ENCODE measurements around the gene SMG1. TPM values are rescaled to one million over a fixed set of nuclear protein-coding genes. Genes with fewer than 3 reads are reported as not detected.
"Not testable (repeated sequence)": the region's sequence is repeated elsewhere in the genome, so short reads cannot be mapped to it uniquely, and the experiment has no call there.

The SMG1 gene
- total RNA-seq = 100 to 1,000 TPM; 226 to 304 TPM

DNA sequence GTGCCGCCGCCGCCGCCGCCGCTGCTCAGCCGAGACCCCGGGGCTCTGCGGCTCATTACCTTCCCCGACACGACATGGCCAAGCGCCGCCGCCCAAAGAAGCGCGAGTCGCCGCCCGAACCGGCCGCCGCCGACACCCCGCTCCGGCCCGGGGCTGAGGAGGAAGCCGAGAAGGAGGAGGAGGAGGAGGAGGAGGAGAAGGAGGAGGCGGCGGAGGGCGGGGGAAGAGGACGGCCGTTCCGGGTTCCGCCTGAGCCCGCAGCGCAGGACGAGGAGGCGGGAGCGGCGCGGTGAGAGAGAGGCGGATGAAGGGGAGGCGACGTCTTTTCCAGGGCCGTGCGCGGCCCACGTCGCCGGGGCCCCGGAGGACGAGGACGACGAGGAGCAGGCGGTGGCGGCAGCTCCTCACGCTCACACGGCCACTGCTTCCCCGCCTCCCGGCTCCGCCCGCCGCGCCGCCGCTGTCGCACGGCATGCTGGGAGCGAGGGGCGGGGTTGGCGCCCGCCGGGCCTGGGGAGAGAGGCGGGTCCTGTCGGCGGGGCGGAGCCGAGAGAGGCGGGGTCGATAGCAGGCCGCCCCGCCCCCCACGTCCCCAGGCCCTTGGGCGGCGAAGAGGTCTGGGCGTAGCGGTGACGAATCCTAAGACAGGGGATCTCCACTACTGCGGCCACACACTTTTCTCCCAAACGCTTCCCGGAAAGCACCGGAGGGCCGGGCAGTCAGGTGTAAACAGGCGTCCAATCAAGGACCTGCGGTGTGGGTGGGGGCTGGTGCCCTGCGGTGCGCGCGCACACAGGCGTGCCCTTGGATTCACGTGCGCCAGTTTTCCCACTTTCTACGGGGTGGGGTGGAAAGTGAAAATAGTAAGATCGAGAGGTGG is at the start of gene SMG1:
TSS of gene SMG1 (minus strand) at position 423 of the 880 bp plus-strand sequence. CDS start at position 56, 367 bp downstream.
- H3K27me3 Mint-ChIP-seq, H3K9me3 Mint-ChIP-seq, H3K36me3 Mint-ChIP-seq: not testable (repeated sequence)
- H3K4me1 Mint-ChIP-seq (ENCODE audit: low read depth in 2 of 2) = peaks cover 19 to 32% of the 10 kb centered on the region in 2 donors
- peak; percentile 96 for ATAC-seq
- H3K27ac Mint-ChIP-seq = peak within 1 kb of the TSS; percentile 89 to 98
- H3K4me3 Mint-ChIP-seq = peak within 1 kb of the TSS; percentile 93
- DNase-seq (ENCODE audit: low spot score) = peak; percentile 99

DNA sequence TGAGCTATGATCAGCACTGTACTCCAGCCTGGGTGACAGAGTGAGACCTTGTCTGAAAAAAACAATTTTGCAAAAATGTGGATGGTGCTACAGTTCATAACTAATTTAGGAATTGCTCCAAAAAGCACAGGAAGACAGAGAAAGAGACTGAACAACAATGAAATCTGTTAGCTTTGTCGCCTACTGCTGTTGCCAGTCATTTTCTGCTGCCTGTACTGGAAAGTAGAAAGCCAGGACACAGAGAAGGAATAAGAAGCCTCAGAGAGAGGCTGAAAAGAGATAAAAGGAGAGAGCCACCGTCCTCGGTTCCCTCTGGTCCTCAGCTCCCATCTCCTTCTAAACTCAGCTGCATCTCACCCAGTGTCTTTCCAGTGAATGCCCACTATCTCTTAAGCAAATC is 48.9 kb upstream of the SMG1 start:
- H3K9me3 Mint-ChIP-seq = no peaks in the 10 kb centered on the region
- DNase-seq (ENCODE audit: low spot score) (no peak), ATAC-seq (no peak)
- no peak overlapping the region for H3K27ac Mint-ChIP-seq
- H3K4me3 Mint-ChIP-seq = no peak overlapping the region
- no peaks in the 10 kb centered on the region for H3K4me1 Mint-ChIP-seq (ENCODE audit: low read depth in 2 of 2)
- peaks cover 22% of the 10 kb centered on the region in 2 donors for H3K27me3 Mint-ChIP-seq
- H3K36me3 Mint-ChIP-seq = no peaks in the 10 kb centered on the region

DNA sequence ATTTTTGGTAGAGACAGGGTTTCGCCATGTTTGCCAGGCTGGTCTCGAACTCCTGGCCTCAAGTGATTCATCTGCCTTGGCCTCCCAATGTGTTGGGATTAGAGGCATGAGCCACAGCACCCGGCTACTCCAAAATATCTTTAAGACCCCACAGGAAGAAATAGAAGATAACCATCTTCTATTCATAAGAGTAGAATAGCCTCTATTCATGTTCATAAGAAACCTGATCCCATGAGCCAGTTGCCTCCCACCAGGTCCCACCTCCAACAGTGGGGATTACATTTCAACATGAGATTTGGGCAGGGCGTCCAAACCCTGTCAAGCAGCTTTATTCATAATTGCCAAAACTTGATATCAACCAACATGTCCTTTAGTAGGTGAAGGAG is 43.6 kb upstream of the SMG1 start:
- peaks cover under 1 to 4% of the 10 kb centered on the region in 2 donors for H3K27me3 Mint-ChIP-seq
- H3K27ac Mint-ChIP-seq = no peak overlapping the region
- H3K9me3 Mint-ChIP-seq = no peaks in the 10 kb centered on the region
- H3K4me1 Mint-ChIP-seq (ENCODE audit: low read depth in 2 of 2) = peaks cover 4 to 7% of the 10 kb centered on the region in 2 donors
- no peaks in the 10 kb centered on the region for H3K36me3 Mint-ChIP-seq
- DNase-seq (ENCODE audit: low spot score) = no peak
- ATAC-seq = no peak
- H3K4me3 Mint-ChIP-seq = no peak overlapping the region

DNA sequence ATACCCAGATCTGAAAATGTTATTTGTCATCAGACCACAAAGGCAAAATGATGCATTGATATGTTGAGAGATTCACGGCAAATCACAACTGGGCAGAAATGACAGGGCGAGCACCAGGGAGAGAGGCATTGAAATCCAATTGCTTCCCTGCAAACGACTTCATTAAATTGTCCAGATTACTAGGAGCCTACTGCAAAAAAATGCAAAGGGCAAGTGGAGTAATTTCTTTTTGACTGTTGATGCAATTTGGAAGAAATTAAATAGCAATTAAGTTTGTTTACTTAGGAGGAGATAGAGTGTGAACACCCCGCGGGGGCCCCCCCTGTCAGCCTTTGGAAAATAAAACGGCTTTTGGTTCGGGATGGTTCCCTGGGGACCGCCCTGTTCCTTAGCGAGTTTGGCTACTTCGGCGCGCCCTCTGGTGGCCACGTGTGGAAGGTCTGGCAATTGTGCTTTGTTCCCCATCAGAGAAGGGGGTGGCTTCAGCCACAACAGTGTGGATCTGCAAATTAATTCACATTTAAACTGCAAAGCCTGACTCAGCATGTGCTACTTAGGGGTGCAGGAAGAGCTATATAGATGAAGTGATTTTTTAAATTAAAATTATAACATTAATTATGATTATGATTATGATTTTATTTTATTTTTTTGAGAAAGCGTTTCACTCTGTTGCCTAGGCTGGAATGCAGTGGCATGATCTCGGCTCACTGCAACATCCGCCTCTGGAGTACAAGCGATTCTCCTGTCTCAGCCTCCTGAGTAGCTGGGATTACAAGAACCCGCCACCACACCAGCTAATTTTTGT is 43.0 kb upstream of the SMG1 start:
- no peaks in the 10 kb centered on the region for H3K36me3 Mint-ChIP-seq
- H3K4me3 Mint-ChIP-seq = peak overlapping the region; percentile 7
- peak; percentile 88 for DNase-seq (ENCODE audit: low spot score)
- H3K27ac Mint-ChIP-seq = no peak overlapping the region
- H3K4me1 Mint-ChIP-seq (ENCODE audit: low read depth in 2 of 2) = peaks cover 4 to 7% of the 10 kb centered on the region in 2 donors
- H3K27me3 Mint-ChIP-seq = peaks cover 0 to 4% of the 10 kb centered on the region in 2 donors
- ATAC-seq = peak; percentile 83 to 85
- H3K9me3 Mint-ChIP-seq = no peaks in the 10 kb centered on the region

DNA sequence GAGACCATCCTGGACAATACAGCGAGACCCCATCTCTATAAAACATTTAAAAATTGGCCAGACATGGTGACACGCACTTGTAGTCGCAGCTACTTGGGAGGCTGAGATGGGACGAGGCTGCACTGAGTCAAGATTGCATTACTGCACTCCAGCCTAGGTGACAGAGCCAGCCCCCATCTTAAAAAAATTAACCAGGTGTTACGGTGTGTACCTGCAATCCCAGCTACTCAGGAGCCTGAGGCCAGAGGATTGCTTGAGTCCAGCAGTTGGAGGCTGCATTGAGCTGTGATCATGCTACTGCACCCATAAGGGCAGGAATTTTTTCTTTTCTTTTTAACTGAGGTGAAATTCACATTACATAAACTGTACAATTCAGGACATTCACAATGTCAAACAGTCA is 40.6 kb upstream of the SMG1 start:
- no peak for DNase-seq (ENCODE audit: low spot score)
- no peak overlapping the region for H3K27ac Mint-ChIP-seq
- no peaks in the 10 kb centered on the region for H3K36me3 Mint-ChIP-seq
- H3K27me3 Mint-ChIP-seq = peaks cover 0 to 2% of the 10 kb centered on the region in 2 donors
- H3K9me3 Mint-ChIP-seq = no peaks in the 10 kb centered on the region
- ATAC-seq = no peak
- no peak overlapping the region for H3K4me3 Mint-ChIP-seq
- H3K4me1 Mint-ChIP-seq (ENCODE audit: low read depth in 2 of 2) = peaks cover 4 to 7% of the 10 kb centered on the region in 2 donors

DNA sequence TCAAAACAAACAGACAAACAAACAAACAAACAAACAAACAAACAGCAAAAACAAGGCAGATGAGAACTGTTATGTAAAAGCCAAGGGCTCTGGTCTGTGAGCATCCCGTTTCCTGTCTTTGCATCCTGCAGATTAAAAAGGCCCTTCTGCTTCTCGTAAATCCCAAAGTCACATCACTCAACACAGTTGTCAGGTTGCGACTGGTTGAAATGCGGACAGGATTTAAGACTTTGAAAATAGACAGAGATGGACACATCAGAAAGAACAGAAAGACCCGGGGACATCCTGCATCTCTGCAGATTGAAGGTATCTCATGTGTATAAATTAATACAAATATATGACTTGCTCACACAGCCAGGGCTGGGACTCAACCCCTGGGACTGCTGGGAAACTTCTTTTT is 39.3 kb upstream of the SMG1 start:
- Mint-ChIP-seq H3K9me3 (no peaks in the 10 kb centered on the region), H3K4me3 (no peak overlapping the region), H3K36me3 (no peaks in the 10 kb centered on the region), H3K27ac (no peak overlapping the region), H3K4me1 (ENCODE audit: low read depth in 2 of 2) (peaks cover 4 to 7% of the 10 kb centered on the region in 2 donors), H3K27me3 (peaks cover 0 to 2% of the 10 kb centered on the region in 2 donors)
- no peak for DNase-seq (ENCODE audit: low spot score)
- no peak for ATAC-seq

DNA sequence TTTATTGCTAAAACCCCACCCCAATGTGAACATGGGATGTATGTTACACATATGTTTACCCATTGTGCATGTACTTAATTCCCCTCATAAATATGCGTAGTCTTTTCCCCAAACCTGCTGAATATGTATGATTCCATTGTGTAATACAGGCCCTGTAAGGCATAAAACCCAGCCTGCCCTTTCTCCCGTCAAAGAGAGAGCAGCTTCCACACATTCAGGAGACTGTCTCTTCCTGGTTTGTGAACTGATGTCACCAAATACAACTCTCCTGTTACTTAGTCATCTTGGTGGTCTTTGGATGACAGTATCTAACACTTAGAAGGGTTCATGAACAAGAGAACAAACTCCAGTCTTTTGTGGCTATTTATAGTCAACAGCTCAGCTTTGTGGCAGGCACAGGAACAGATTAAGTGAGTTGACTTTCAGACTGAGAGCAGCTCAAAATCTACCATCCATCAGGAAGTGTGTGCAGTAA is 32.9 kb upstream of the SMG1 start:
- no peaks in the 10 kb centered on the region for H3K4me1 Mint-ChIP-seq (ENCODE audit: low read depth in 2 of 2)
- no peak overlapping the region for H3K27ac Mint-ChIP-seq
- H3K36me3 Mint-ChIP-seq = no peaks in the 10 kb centered on the region
- ATAC-seq = peak in 1 of 2 donors; percentile 31
- DNase-seq (ENCODE audit: low spot score) = no peak
- peaks cover 0 to 3% of the 10 kb centered on the region in 2 donors for H3K27me3 Mint-ChIP-seq
- H3K4me3 Mint-ChIP-seq = no peak overlapping the region
- no peaks in the 10 kb centered on the region for H3K9me3 Mint-ChIP-seq

DNA sequence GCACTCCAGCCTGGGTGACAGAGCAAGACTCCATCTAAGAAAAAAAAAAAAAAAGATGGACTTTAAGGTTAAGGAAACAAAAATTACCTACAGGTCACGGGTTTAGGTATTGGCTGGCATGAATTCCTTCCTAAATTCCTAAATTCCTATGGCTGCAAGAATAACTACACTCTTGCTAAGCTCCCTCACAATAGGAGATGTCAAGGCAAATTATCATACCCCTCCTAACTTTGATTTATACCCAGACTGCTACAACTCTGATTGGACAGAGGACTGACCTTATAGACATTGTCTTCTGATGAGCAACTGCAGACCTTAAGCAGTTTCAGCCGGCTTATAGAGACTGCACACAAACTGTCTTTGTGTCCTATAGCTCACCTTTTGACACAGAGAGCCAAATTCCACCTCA is 32.4 kb upstream of the SMG1 start:
- no peaks in the 10 kb centered on the region for H3K36me3 Mint-ChIP-seq
- no peak overlapping the region for H3K27ac Mint-ChIP-seq
- DNase-seq (ENCODE audit: low spot score) (no peak), ATAC-seq (no peak)
- H3K4me1 Mint-ChIP-seq (ENCODE audit: low read depth in 2 of 2) = no peaks in the 10 kb centered on the region
- no peak overlapping the region for H3K4me3 Mint-ChIP-seq
- H3K9me3 Mint-ChIP-seq = no peaks in the 10 kb centered on the region
- H3K27me3 Mint-ChIP-seq = peaks cover 0 to 3% of the 10 kb centered on the region in 2 donors

DNA sequence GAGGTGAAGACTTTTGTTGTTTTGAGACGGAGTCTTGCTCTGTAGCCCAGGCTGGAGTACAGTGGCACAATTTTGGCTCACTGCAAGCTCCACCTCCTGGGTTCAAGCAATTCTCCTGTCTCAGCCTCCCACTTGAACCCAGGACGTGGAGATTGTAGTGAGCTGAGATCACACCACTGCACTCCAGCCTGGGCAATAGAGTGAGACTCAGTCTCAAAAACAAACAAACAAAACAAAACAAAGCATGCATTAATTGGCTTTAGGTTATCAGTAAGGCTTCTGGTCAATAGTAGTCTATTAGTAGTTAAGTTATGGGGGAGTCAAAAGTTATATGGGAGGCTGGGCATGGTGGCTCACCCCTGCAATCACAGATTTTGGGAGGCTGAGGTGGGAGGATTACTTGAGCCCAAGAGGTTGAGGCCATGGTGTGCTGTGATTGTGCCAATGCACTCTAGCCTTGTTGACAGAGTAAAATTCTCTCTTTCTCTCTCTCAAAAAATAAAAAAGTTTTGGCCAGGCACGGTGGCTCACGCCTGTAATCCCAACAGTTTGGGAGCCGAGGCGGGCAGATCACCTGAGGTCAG is 30.5 kb upstream of the SMG1 start:
- H3K27me3 Mint-ChIP-seq; DNase-seq (ENCODE audit: low spot score); H3K4me1 Mint-ChIP-seq (ENCODE audit: low read depth in 2 of 2); H3K9me3 Mint-ChIP-seq; ATAC-seq; H3K36me3 Mint-ChIP-seq: not testable (repeated sequence)
- H3K4me3 Mint-ChIP-seq = peak overlapping the region; percentile 37
- H3K27ac Mint-ChIP-seq = peak overlapping the region in 1 of 2 donors; percentile 20

DNA sequence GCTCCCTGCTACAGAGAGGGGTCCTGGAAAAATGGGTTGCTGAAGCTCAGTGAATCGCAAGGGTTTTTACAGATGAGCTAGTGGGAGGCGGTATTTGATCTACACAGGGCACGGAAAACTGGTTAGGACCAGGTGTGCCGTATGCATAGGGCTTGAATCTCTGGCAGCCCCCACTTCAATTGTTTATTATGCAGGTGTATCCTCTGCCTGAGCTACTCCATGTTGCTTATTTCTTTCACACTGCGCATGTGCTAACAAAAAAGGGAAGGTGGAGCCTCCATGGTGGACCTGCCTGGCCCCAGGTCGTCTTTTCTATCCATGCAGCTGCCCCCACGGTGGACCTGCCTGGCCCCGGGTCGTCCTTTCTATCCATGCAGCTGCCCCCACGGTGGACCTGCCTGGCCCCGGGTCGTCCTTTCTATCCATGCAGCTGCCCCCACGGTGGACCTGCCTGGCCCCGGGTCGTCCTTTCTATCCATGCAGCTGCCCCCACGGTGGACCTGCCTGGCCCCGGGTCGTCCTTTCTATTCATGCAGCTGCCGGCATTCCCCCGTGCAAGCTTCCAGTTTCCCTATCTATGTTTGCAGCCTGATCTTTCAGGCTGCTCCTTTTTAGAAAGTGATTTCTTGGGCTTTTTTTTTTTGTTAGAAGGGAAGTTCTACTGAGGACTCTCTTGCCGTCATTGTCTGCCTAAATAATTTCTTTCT is 29.8 kb upstream of the SMG1 start:
- not testable (repeated sequence) for ATAC-seq; DNase-seq (ENCODE audit: low spot score); H3K9me3 Mint-ChIP-seq; H3K4me1 Mint-ChIP-seq (ENCODE audit: low read depth in 2 of 2); H3K27me3 Mint-ChIP-seq; H3K36me3 Mint-ChIP-seq
- H3K4me3 Mint-ChIP-seq = peak overlapping the region; percentile 37
- peak overlapping the region in 1 of 2 donors; percentile 20 for H3K27ac Mint-ChIP-seq

DNA sequence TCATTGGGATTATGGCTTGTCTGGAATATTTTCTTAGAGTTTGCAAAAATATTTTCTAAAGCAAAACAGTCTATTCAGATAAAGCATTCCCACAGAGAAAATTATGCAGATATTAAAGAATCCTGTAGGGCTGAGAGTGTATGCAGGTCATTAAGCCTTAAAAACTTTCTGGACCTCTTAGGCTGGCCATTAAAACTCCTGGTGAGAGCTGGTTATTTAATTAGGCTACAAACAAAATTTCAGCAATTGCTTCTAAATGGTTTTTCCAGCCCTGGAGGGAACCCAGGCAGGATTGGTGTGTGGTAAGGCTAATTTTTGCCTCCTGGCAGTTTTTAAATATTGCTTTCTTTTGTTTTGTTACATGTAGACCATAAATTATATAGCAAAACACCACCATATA is 27.3 kb upstream of the SMG1 start:
- Mint-ChIP-seq H3K4me3 (no peak overlapping the region), H3K4me1 (ENCODE audit: low read depth in 2 of 2) (no peaks in the 10 kb centered on the region), H3K36me3 (no peaks in the 10 kb centered on the region), H3K27ac (no peak overlapping the region), H3K9me3 (no peaks in the 10 kb centered on the region), H3K27me3 (peaks cover 0 to 3% of the 10 kb centered on the region in 2 donors)
- ATAC-seq (no peak), DNase-seq (ENCODE audit: low spot score) (no peak)

DNA sequence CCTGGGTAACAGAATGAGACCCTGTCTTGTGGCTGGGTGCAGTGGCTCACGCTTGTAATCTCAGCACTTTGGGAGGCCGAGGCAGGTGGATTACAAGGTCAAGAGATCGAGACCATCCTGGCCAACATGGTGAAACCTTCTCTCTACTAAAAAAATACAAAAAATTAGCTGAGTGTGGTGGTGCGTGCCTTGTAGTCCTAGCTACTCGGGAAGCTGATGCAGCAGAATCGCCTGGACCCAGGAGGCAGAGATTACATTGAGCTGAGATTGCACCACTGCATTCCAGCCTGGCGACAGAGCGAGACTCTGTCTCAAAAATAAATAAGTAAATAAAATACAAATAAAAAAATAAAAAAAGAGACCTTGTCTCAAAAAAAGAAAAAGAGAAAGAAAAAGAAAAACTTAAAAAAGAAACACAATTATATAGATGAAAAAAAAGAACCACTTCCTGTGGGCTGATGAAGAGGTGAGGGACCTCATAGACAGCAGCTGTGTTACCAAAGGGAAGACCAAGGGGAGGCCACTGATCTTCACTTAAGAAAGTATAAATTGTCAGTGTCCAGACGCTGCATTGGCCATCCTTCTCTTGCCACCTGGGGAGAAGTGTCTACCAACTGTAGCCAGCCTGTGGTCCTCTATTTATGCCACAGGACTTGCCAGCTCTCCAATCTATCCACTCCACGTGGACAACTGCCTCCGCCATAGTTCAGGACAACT is 24.4 kb upstream of the SMG1 start:
- ATAC-seq (no peak), DNase-seq (ENCODE audit: low spot score) (no peak)
- Mint-ChIP-seq H3K4me3 (no peak overlapping the region), H3K27ac (no peak overlapping the region), H3K4me1 (ENCODE audit: low read depth in 2 of 2) (peaks cover 0 to 9% of the 10 kb centered on the region in 2 donors), H3K9me3 (no peaks in the 10 kb centered on the region), H3K36me3 (no peaks in the 10 kb centered on the region), H3K27me3 (no peaks in the 10 kb centered on the region)
